ENCODE results near the gene SLC26A6.
A peak's percentile ranks its signal among the peaks of the same experiment; 100 is the strongest.

Gene SLC26A6

DNA sequence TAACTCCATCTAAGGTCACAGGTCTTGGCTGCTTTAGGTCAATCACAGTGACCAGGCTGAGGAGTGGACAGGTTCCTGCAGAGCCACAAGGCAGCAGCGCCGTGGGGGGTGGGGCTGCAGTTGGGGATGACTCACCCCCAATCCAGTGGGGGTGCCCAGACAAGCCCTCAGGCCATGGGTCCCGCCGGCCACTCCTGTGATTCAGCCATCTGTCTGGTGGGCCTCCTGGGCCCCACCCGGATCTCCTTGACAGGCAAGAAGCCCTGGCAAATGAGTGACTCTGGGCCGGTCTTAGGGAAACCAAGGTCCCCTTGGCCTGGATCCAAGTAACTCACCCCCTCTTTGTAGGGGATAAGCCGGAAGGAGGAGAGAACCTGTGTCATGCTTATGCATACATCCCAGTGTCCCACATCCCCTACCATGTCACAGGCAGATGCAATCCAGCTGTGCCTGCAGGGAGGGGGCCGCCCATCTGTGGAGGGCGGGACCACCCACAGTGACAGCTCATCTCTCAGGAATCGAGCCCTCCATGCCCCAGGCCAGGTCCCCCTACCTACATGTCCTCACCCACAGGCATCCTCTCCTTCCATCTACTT is 39.6 kb downstream of the SLC26A6 start:
- Histone ChIP-seq H3K27ac (peak overlapping the region; percentile 27), H3K4me3 (ENCODE audit: low read depth, low read length) (peak overlapping the region; percentile 65), H3K27me3 (replicated peaks) (no peaks in the 10 kb centered on the region), H3K36me3 (replicated peaks) (peaks cover 24% of the 10 kb centered on the region)
- in situ Hi-C loops (cut with HindIII; ENCODE audit: low pct_ligation_motif_present, low sequenced_read_pairs): no loop called here
- TF ChIP-seq, protein P1, sequence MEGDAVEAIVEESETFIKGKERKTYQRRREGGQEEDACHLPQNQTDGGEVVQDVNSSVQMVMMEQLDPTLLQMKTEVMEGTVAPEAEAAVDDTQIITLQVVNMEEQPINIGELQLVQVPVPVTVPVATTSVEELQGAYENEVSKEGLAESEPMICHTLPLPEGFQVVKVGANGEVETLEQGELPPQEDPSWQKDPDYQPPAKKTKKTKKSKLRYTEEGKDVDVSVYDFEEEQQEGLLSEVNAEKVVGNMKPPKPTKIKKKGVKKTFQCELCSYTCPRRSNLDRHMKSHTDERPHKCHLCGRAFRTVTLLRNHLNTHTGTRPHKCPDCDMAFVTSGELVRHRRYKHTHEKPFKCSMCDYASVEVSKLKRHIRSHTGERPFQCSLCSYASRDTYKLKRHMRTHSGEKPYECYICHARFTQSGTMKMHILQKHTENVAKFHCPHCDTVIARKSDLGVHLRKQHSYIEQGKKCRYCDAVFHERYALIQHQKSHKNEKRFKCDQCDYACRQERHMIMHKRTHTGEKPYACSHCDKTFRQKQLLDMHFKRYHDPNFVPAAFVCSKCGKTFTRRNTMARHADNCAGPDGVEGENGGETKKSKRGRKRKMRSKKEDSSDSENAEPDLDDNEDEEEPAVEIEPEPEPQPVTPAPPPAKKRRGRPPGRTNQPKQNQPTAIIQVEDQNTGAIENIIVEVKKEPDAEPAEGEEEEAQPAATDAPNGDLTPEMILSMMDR (IDR thresholded peaks at IDR 0.05; ENCODE audit: low read depth, low read length, missing control alignments): no peak
- DNase-seq: peak; percentile 68

DNA sequence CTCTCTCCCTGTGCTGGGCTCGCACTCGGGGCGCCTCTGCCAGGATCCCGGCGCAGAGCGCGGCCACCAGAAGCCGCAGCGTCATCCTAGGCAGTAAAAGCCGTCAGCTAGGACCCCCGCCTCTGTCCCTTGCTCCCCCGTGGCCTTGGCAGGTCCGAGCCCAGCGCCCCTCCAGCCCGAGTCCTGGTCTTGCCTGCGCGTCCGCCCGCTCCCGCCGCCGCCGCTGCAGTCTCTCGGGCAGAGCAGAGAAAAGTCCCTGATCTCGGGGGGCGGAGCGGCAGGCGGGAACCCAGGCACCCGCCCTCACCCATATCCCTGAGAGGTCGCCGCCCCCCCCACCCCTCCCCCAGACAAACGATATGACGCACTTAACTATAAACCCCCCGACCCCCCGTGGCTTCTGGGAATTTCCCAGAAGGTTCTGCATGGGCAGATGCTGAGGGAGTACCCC is 40.2 kb downstream of the SLC26A6 start, which contains the start of gene COL7A1:
COL7A1 (minus strand) TSS at position 255 of the 451 bp plus-strand sequence; CDS start at position 85, 170 bp downstream.
- Histone ChIP-seq H3K27me3 (replicated peaks) (no peaks in the 10 kb centered on the region), H3K27ac (peak within 1 kb of the TSS; percentile 27), H3K36me3 (replicated peaks) (peaks cover 19% of the 10 kb centered on the region), H3K4me3 (ENCODE audit: low read depth, low read length) (peak within 1 kb of the TSS; percentile 65)
- in situ Hi-C loops (cut with HindIII; ENCODE audit: low pct_ligation_motif_present, low sequenced_read_pairs): no loop called here
- TF ChIP-seq, protein P1 (IDR thresholded peaks at IDR 0.05; ENCODE audit: low read depth, low read length, missing control alignments): no peak
- DNase-seq: no peak

DNA sequence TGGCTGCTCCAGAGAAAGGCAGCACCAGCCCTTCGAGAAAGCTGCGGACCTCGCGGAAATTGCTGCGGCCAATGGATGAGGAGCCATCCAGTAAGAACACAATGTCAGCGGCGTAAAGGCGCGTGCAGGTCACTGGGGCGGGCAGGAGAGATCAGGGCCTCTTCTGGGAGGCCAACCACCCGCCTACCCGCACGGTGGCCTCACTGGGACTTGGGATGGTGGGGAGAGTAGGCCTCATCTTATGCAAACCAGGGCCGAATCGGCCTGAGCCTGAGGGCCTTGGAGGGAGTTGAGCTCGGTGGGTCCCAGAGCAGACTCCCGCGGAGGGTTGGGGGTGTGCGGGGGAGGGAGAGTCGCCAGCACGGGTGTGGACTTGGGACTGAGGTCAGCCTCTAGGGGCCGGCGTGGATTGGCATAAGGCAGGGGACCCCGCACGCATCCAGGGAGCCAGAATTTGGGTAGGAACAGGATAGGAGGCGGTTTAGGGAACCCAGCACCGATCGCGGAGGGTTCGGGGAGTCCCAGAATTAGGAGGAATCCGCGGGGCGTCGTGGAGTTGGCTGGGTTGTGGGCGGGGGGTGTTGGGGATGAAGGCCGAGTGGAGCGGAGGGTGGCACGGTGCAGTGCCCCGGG is 40.7 kb downstream of the SLC26A6 start:
- in situ Hi-C loops (cut with HindIII; ENCODE audit: low pct_ligation_motif_present, low sequenced_read_pairs): no loop called here
- peak overlapping the region; percentile 65 for H3K4me3 ChIP-seq (ENCODE audit: low read depth, low read length)
- no peaks in the 10 kb centered on the region for H3K27me3 ChIP-seq (replicated peaks)
- H3K27ac ChIP-seq: no peak overlapping the region
- DNase-seq: no peak
- H3K36me3 ChIP-seq (replicated peaks): peaks cover 14% of the 10 kb centered on the region
- TF ChIP-seq, protein P1 (IDR thresholded peaks at IDR 0.05; ENCODE audit: low read depth, low read length, missing control alignments): no peak

DNA sequence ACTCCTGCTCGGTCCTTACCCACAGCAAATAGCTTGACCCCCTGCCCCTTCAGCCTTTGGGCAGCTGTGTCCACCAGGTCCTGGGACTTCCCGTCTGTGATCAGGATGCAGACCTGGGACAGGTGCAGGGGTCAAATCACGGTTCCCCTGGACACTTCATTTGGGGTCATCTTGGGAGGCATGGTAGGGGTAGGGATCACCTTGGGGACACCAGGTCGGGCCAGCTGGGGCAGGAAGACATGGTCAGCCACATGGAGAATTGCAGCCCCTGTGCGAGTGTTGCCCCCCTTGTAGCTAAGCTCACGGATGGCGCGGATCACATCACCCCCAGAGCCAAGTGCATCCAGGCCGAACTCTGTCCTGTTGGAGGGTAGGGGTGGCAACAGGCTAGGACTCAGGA is 41.9 kb downstream of the SLC26A6 start:
- in situ Hi-C loops (cut with HindIII; ENCODE audit: low pct_ligation_motif_present, low sequenced_read_pairs): no loop called here
- TF ChIP-seq, protein P1 (IDR thresholded peaks at IDR 0.05; ENCODE audit: low read depth, low read length, missing control alignments): no peak
- Histone ChIP-seq H3K36me3 (replicated peaks) (peaks cover 8% of the 10 kb centered on the region), H3K27ac (no peak overlapping the region), H3K4me3 (ENCODE audit: low read depth, low read length) (peak overlapping the region; percentile 65), H3K27me3 (replicated peaks) (no peaks in the 10 kb centered on the region)
- DNase-seq: no peak

DNA sequence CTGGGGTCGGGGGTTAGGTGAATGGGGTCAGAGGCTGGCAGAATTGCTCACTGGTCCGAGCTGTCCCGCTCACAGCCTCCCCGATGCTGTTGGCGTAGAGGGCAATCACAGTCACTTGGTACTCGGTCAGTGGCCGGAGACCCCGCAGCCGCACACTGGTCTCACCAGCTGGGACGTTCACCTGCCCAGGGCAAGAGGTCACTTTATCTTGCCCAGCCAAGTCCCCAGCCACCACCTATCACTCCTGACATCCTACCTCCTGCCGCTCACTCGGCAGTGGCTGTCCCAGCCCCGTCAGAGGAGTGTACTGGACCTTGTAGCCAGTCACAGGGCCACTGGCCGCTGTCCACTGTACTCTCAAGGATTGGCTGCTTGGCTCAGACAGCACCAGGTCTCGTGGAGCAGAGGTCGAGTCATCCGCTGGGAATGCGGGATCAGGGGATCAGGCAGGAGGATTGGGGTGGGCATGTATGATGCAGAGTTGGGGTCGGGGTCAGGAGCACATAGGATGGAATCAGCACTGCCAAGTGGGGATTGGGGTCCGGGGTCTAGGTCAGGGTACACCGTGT is 42.7 kb downstream of the SLC26A6 start:
- H3K36me3 ChIP-seq (replicated peaks): peaks cover 5% of the 10 kb centered on the region
- H3K27ac ChIP-seq: no peak overlapping the region
- TF ChIP-seq, protein P1 (IDR thresholded peaks at IDR 0.05; ENCODE audit: low read depth, low read length, missing control alignments): no peak
- in situ Hi-C loops (cut with HindIII; ENCODE audit: low pct_ligation_motif_present, low sequenced_read_pairs): no loop called here
- no peak for DNase-seq
- H3K4me3 ChIP-seq (ENCODE audit: low read depth, low read length): peak overlapping the region; percentile 33
- H3K27me3 ChIP-seq (replicated peaks): no peaks in the 10 kb centered on the region

Data from brain microvascular endothelial cell (primary cell).